Fibroblast of the aortic adventitia (primary cell): ENCODE results near the gene GFPT2. TPM values are rescaled to one million over a fixed set of nuclear protein-coding genes. Genes with fewer than 3 reads are reported as not detected.

Experiments used
- DNase-seq: peaks from one replicate; pipeline ENCODE4 v3.0.0-alpha.2; 2010; ENCODE audit warnings: low read depth
- H3K4me3 ChIP-seq: 2 replicates; pipeline ENCODE4 v1.5.1; 2011; ENCODE audit warnings: low read depth, mild to moderate bottlenecking, control low read depth, low read length, moderate library complexity
- CTCF ChIP-seq: IDR thresholded peaks from 2 replicates; pipeline ENCODE4 v1.5.1; 2011; ENCODE audit warnings: mild to moderate bottlenecking, low read length, control low read depth, inconsistent platforms; ENCODE audit not compliant: insufficient read depth
- total RNA-seq: library from RNA; depleted of rRNA; stranded (reverse); fragments of >200 nt; gene quantifications from 2 replicates; pipeline ENCODE4 v1.2.3, GENCODE V29; 2012; ENCODE audit warnings: low replicate concordance

Gene GFPT2
- total RNA-seq, 1 donor = 69.8 TPM

DNA sequence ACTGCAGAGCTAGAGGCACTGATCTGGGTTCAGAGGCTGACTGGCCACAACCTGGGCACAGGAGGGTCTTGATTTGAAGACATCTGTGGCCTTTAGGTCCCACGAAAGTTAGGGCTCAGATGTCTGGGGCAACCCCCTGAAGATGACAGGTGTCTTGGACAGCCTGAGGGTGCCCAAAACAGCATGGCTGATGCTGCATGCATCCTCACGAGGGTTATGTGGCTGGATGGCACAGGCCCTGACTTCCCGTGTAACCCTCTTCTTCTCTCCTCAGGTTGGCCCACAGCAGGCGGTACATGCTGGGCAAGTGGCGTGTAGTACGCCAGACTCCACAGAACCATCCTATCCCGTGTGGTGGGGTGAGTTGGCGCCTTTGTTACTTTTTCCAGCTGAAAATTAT is 29.8 kb upstream of the GFPT2 start:
- H3K4me3 ChIP-seq = no peak overlapping the region
- no peak for TF ChIP-seq CTCF
- no peak for DNase-seq

DNA sequence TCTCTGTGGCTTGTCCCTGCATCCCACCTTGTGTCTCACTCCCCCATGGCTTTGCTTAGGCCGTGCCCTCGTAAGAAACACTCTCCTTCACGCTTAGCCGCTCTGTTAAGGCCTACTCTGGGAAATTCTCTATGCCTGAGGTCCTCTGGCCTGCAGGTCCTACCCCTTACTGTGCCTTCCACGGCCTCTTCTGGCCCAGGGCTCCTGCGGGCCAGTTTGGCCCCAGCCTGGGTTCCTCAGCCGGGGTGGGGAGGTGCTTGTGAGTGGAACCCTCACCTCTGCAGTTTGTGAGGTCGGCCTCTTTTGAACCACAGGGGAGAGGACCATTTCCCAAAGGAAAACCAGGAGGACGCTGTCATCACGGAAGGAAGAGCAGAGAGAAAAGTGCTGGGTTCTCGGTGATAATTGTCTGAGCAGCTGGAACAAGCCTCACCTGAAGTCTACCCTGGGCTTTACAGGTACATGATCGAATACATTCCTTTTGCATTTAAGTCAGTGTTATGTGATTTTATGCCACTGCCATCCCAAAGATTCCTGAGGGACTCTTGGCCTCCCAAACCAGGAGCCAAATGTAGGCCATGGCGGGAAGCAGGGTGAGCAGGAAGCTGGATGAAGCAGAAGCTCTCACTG is 28.8 kb upstream of the GFPT2 start:
- DNase-seq = no peak
- no peak for TF ChIP-seq CTCF
- no peak overlapping the region for H3K4me3 ChIP-seq

DNA sequence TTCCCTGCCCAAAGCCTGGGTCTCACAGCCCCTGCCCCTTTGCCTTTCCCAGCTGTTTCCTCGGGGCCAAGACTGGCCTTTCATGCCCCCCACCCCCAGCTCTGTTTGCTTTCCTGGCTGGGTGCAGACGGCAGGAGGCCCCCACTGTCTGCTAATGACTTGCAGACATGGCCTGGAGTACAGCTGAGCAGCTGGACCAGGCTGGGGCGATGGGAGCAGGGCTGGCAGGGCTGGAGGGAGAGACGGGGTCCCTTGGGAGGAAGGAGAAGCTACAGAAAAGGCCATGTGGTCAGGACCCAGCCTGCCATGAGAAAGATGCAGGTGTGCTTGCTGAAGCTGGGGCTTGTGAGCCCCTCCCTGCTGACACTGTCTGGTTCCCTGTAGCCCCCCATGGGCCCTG is 28.3 kb upstream of the GFPT2 start:
- no peak for DNase-seq
- H3K4me3 ChIP-seq = no peak overlapping the region
- TF ChIP-seq CTCF = no peak

GRCh38 chr5:180380856-180381255 is 27.7 kb upstream of the GFPT2 start:
- DNase-seq = no peak
- no peak overlapping the region for H3K4me3 ChIP-seq
- TF ChIP-seq CTCF = no peak

DNA sequence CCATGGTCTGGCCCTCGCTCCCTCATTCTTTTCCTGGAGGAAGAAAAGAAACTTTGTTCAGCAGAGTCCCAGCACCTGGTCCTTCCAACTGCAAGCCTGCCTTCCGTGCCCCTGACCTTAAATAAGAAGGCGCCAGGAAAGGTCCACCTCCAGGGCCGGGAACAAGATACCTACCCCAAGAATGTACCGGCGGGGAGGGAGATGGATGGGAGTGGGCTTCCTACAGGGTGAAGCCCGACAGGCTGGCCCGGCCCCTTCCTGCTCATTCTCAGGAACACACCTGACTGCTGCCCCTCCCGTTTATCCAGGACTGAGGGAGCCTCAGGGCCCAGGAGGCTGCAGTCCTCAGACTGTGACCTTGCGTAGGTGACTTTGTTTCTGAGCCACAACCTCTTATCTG is 27.3 kb upstream of the GFPT2 start:
- no peak overlapping the region for H3K4me3 ChIP-seq
- TF ChIP-seq CTCF = no peak
- no peak for DNase-seq

DNA sequence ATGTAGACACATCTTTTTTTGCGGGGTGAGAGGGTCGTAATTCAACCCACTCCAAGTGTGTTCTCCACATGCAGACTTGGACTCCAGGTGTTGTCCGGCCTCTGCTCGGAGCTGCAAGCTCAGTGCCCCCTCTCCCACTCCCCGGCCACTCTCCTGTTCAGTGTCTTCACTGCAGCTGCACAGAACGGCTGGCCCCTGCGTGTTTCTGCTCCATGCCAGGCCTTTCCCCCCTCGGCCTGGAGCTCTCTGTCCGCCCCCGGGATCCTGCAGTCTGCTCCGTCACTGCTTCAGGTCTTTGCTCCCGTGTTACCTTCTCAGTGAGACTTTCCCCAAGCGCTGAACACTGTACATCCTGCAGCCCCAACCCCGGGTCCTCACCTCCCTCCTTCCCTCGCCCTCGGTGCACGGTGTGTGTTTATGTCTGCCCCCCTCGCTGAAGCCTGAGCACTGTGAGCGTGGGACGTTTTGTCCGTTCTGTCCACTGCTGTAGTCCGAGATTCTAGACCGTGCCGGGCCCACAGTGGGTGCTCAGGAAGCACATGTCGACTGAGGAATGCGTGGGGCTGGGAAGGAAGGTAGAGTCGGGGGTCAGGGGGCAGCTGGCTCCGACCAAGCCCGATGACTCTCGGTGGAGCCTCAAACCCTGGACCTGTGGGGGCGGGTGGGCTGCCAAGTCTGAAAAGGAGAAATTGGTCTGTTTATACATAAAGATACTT is 26.4 kb upstream of the GFPT2 start:
- H3K4me3 ChIP-seq = no peak overlapping the region
- no peak for TF ChIP-seq CTCF
- no peak for DNase-seq
